ENCODE results near the gene FCHO2. TPM values are rescaled to one million over a fixed set of nuclear protein-coding genes. Genes with fewer than 3 reads are reported as not detected.
"Not testable (repeated sequence)": the region's sequence is repeated elsewhere in the genome, so short reads cannot be mapped to it uniquely, and the experiment has no call there.

Gene FCHO2
- total RNA-seq, 1 experiment from 2014 or later: 36.5 TPM

GRCh38 chr5:73007051-73007450, 51.2 kb downstream of the FCHO2 start:
- no TSS peak for BruUV-seq (replicated peaks)
- no peak for DNase-seq
- no peaks in the 10 kb centered on the region for H3K9me3 Mint-ChIP-seq (ENCODE audit: low read depth, unreplicated experiment)
- no peak overlapping the region for H3K4me3 Mint-ChIP-seq (ENCODE audit: low read depth, unreplicated experiment)
- CTCF ChIA-PET: no interaction called here
- no peaks in the 10 kb centered on the region for H3K36me3 Mint-ChIP-seq (ENCODE audit: insufficient read depth, unreplicated experiment)
- H3K27me3 Mint-ChIP-seq (ENCODE audit: unreplicated experiment): no peaks in the 10 kb centered on the region
- H3K27ac Mint-ChIP-seq (ENCODE audit: unreplicated experiment): no peak overlapping the region
- no peaks in the 10 kb centered on the region for H3K4me1 Mint-ChIP-seq (ENCODE audit: low read depth, unreplicated experiment)
- intact Hi-C loops (cut with micrococcal nuclease; ENCODE audit: unreplicated experiment): no loop called here
- TF ChIP-seq, protein P1, sequence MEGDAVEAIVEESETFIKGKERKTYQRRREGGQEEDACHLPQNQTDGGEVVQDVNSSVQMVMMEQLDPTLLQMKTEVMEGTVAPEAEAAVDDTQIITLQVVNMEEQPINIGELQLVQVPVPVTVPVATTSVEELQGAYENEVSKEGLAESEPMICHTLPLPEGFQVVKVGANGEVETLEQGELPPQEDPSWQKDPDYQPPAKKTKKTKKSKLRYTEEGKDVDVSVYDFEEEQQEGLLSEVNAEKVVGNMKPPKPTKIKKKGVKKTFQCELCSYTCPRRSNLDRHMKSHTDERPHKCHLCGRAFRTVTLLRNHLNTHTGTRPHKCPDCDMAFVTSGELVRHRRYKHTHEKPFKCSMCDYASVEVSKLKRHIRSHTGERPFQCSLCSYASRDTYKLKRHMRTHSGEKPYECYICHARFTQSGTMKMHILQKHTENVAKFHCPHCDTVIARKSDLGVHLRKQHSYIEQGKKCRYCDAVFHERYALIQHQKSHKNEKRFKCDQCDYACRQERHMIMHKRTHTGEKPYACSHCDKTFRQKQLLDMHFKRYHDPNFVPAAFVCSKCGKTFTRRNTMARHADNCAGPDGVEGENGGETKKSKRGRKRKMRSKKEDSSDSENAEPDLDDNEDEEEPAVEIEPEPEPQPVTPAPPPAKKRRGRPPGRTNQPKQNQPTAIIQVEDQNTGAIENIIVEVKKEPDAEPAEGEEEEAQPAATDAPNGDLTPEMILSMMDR (IDR thresholded peaks at IDR 0.05; ENCODE audit: unreplicated experiment): no peak

- no TSS peak for BruUV-seq (replicated peaks)
- CTCF ChIA-PET: no interaction called here
- H3K27me3 Mint-ChIP-seq (ENCODE audit: unreplicated experiment): no peaks in the 10 kb centered on the region
- no peak for DNase-seq
- TF ChIP-seq, protein P1 (IDR thresholded peaks at IDR 0.05; ENCODE audit: unreplicated experiment): no peak
- intact Hi-C loops (cut with micrococcal nuclease; ENCODE audit: unreplicated experiment): no loop called here
- no peaks in the 10 kb centered on the region for H3K36me3 Mint-ChIP-seq (ENCODE audit: insufficient read depth, unreplicated experiment)
- H3K27ac Mint-ChIP-seq (ENCODE audit: unreplicated experiment): no peak overlapping the region
- H3K9me3 Mint-ChIP-seq (ENCODE audit: low read depth, unreplicated experiment): no peaks in the 10 kb centered on the region
- no peak overlapping the region for H3K4me3 Mint-ChIP-seq (ENCODE audit: low read depth, unreplicated experiment)
- no peaks in the 10 kb centered on the region for H3K4me1 Mint-ChIP-seq (ENCODE audit: low read depth, unreplicated experiment)
Observed at GRCh38 chr5:73008831-73009230, 53.0 kb downstream of the FCHO2 start.

- intact Hi-C loops (cut with micrococcal nuclease; ENCODE audit: unreplicated experiment); DNase-seq; H3K27ac Mint-ChIP-seq (ENCODE audit: unreplicated experiment); H3K36me3 Mint-ChIP-seq (ENCODE audit: insufficient read depth, unreplicated experiment); H3K4me3 Mint-ChIP-seq (ENCODE audit: low read depth, unreplicated experiment); H3K27me3 Mint-ChIP-seq (ENCODE audit: unreplicated experiment); H3K4me1 Mint-ChIP-seq (ENCODE audit: low read depth, unreplicated experiment); H3K9me3 Mint-ChIP-seq (ENCODE audit: low read depth, unreplicated experiment); BruUV-seq (replicated peaks): not testable (repeated sequence)
- CTCF ChIA-PET: interaction anchor here (0.7 kb wide), 1 partner anchor 190 kb away, joined by 3 read pairs; no protein-coding TSS in a partner anchor
Observed at GRCh38 chr5:73011612-73012011, 55.8 kb downstream of the FCHO2 start.

- CTCF ChIA-PET: interaction anchor here (0.7 kb wide), 2 partner anchors 13 to 529 kb away, joined by 4 to 7 read pairs; no protein-coding TSS in a partner anchor
- peaks cover 9% of the 10 kb centered on the region for H3K36me3 Mint-ChIP-seq (ENCODE audit: insufficient read depth, unreplicated experiment)
- H3K4me3 Mint-ChIP-seq (ENCODE audit: low read depth, unreplicated experiment): no peak overlapping the region
Observed at GRCh38 chr5:73018892-73019291, 63.1 kb downstream of the FCHO2 start.

GRCh38 chr5:73019766-73020165, 63.9 kb downstream of the FCHO2 start:
- CTCF ChIA-PET: no interaction called here
- TF ChIP-seq, protein P1 (IDR thresholded peaks at IDR 0.05; ENCODE audit: unreplicated experiment): no peak
- no TSS peak for BruUV-seq (replicated peaks)

More at GRCh38 chr5:73018892-73019291, 63.1 kb downstream of the FCHO2 start:
- no TSS peak for BruUV-seq (replicated peaks)
- Mint-ChIP-seq H3K27me3 (ENCODE audit: unreplicated experiment) (no peaks in the 10 kb centered on the region), H3K9me3 (ENCODE audit: low read depth, unreplicated experiment) (no peaks in the 10 kb centered on the region), H3K4me1 (ENCODE audit: low read depth, unreplicated experiment) (no peaks in the 10 kb centered on the region), H3K27ac (ENCODE audit: unreplicated experiment) (no peak overlapping the region)
- TF ChIP-seq, protein P1 (IDR thresholded peaks at IDR 0.05; ENCODE audit: unreplicated experiment): no peak
- intact Hi-C loops (cut with micrococcal nuclease; ENCODE audit: unreplicated experiment): no loop called here
- no peak for DNase-seq

More at GRCh38 chr5:73019766-73020165, 63.9 kb downstream of the FCHO2 start:
- Mint-ChIP-seq H3K4me1 (ENCODE audit: low read depth, unreplicated experiment) (no peaks in the 10 kb centered on the region), H3K27me3 (ENCODE audit: unreplicated experiment) (no peaks in the 10 kb centered on the region), H3K27ac (ENCODE audit: unreplicated experiment) (no peak overlapping the region), H3K36me3 (ENCODE audit: insufficient read depth, unreplicated experiment) (peaks cover 9% of the 10 kb centered on the region), H3K4me3 (ENCODE audit: low read depth, unreplicated experiment) (no peak overlapping the region), H3K9me3 (ENCODE audit: low read depth, unreplicated experiment) (no peaks in the 10 kb centered on the region)
- intact Hi-C loops (cut with micrococcal nuclease; ENCODE audit: unreplicated experiment): no loop called here
- no peak for DNase-seq

Measured in Calu3 (cell line).